Stimulated activated naive B cell treated with anti-CD40 and anti-IgM and Interleukin-4, amounts not matched to agents 10 μg/mL and 1 μg/mL and 100 μg/mL, for 72 hours (primary cell): ENCODE measurements around the gene TMEM132D.

ENCODE experiments used
- ATAC-seq, 2 donors: fragments of 150-1000 bp; cut with Tn5 transposase; replicated peaks; 2 replicates each; pipeline ENCODE4 v1.10.0; 2021; ENCODE audit warnings: moderate library complexity in 1 of 2
- DNase-seq: peaks from one replicate; pipeline ENCODE4 v3.0.0; 2021
- H3K27ac Mint-ChIP-seq: one replicate; pipeline ENCODE4 v1.8.0; 2022; ENCODE audit warnings: mild to moderate bottlenecking, mixed read lengths
- H3K27me3 Mint-ChIP-seq, 2 donors: one replicate each; pipeline ENCODE4 v1.8.0; 2022; ENCODE audit warnings: mixed read lengths in 2 of 2
- H3K36me3 Mint-ChIP-seq, 2 donors: one replicate each; pipeline ENCODE4 v1.8.0; 2022; ENCODE audit warnings: mixed read lengths in 2 of 2, mild to moderate bottlenecking in 1 of 2
- H3K4me1 Mint-ChIP-seq, 2 donors: one replicate each; pipeline ENCODE4 v1.8.0; 2022; ENCODE audit warnings: mixed read lengths in 2 of 2, mild to moderate bottlenecking in 1 of 2
- H3K4me3 Mint-ChIP-seq, 2 donors: one replicate each; pipeline ENCODE4 v1.8.0; 2022; ENCODE audit warnings: mild to moderate bottlenecking in 2 of 2, mixed read lengths in 2 of 2, moderate library complexity in 1 of 2
- H3K9me3 Mint-ChIP-seq, 2 donors: one replicate each; pipeline ENCODE4 v1.8.0; 2022; ENCODE audit warnings: mixed read lengths in 2 of 2, mild to moderate bottlenecking in 1 of 2

The TMEM132D gene

DNA sequence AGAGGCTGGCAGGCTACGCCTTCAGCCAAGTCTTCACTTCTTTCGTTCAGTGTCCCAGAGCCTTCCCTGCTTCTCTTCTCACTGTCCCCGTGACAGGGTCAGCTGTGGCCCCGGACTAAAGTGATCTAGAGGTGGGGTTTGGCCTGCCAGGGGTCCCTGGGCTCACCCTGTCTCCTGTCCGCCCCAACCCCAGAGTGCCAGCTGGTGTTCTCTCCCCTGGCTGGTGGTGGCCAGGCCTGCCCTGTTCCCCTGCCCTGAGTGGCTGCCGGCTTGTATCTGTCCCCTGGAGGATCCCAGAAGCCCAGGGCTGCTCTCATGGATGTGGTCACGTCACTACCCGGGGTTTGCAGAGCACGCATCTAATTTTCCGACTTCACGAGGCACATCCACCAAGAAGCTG is 753.1 kb downstream of the TMEM132D start:
- ATAC-seq (no peak), DNase-seq (no peak)

GRCh38 chr12:129145381-129145780 is 758.4 kb downstream of the TMEM132D start:
- no peak for DNase-seq
- no peak for ATAC-seq
- Mint-ChIP-seq H3K27ac (no peak overlapping the region), H3K27me3 (no peaks in the 10 kb centered on the region), H3K4me1 (no peaks in the 10 kb centered on the region), H3K4me3 (no peak overlapping the region), H3K9me3 (no peaks in the 10 kb centered on the region), H3K36me3 (no peaks in the 10 kb centered on the region)

More for the DNA sequence above, 753.1 kb downstream of the TMEM132D start:
- Mint-ChIP-seq H3K4me3 (no peak overlapping the region), H3K36me3 (no peaks in the 10 kb centered on the region), H3K27ac (no peak overlapping the region), H3K27me3 (peaks cover 6 to 10% of the 10 kb centered on the region in 2 donors), H3K9me3 (no peaks in the 10 kb centered on the region), H3K4me1 (no peaks in the 10 kb centered on the region)

- Mint-ChIP-seq H3K9me3 (no peaks in the 10 kb centered on the region), H3K36me3 (no peaks in the 10 kb centered on the region), H3K4me1 (no peaks in the 10 kb centered on the region), H3K27ac (no peak overlapping the region), H3K4me3 (no peak overlapping the region), H3K27me3 (peaks cover under 1 to 4% of the 10 kb centered on the region in 2 donors)
- ATAC-seq (no peak), DNase-seq (no peak)
These were observed 765.0 kb downstream of the TMEM132D start for GRCh38 chr12:129138776-129139175.

DNA sequence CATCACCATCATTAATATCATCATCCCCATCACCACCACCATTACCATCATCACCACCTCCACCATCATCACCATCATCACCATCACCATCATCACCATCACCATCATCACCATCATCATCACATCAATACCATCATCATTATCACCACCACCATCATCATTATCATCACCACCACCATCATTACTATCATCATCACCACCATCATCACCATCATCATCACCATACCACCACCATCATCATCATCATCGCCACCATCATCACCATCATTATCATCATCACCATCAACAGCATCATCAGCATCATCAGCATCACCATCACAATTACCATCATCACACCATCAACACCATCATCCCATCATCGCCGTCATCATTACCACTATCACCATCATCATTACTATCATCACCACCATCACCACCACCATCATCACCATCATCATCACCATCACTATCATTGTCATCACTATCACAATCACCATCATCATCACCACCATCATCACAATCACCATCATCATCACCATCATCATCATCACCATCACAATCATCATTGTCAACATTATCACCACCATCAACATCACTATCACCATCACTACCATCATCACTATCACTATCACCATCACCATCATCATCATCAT is 767.0 kb downstream of the TMEM132D start:
- Mint-ChIP-seq H3K4me3 (no peak overlapping the region), H3K4me1 (no peaks in the 10 kb centered on the region), H3K36me3 (no peaks in the 10 kb centered on the region), H3K9me3 (no peaks in the 10 kb centered on the region), H3K27me3 (peaks cover 4 to 6% of the 10 kb centered on the region in 2 donors), H3K27ac (no peak overlapping the region)
- DNase-seq, result no peak
- ATAC-seq, result no peak

GRCh38 chr12:129127771-129128170 is 776.1 kb downstream of the TMEM132D start:
- Mint-ChIP-seq H3K9me3 (peaks cover 7 to 8% of the 10 kb centered on the region in 2 donors), H3K4me3 (no peak overlapping the region), H3K27me3 (peaks cover 0 to 4% of the 10 kb centered on the region in 2 donors), H3K36me3 (no peaks in the 10 kb centered on the region), H3K4me1 (no peaks in the 10 kb centered on the region), H3K27ac (no peak overlapping the region)
- no peak for ATAC-seq
- DNase-seq, result no peak

DNA sequence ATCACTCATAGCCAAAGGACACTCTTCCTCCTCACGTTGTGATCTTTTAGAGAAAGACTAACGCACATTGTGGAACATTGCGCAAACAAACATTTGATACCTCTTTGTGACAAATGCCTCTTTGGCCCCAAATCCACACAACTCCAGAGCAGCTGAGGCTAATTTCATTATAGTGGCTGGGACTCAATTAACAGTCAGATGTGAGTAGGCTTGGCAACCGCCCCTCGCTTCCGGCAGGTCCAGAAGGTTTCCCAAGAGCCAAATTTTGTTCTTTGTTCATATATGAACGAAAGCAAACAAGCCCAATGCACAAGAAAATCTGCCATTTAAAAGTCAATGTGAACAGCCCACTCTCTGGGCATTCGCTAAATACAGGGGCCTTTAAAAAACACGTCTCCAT is 776.6 kb downstream of the TMEM132D start:
- H3K36me3 Mint-ChIP-seq, result no peaks in the 10 kb centered on the region
- H3K4me1 Mint-ChIP-seq, result no peaks in the 10 kb centered on the region
- H3K4me3 Mint-ChIP-seq, result no peak overlapping the region

GRCh38 chr12:129119537-129119936 is 784.3 kb downstream of the TMEM132D start:
- Mint-ChIP-seq H3K4me1 (no peaks in the 10 kb centered on the region), H3K36me3 (no peaks in the 10 kb centered on the region), H3K27ac (no peak overlapping the region), H3K27me3 (peaks cover 5 to 7% of the 10 kb centered on the region in 2 donors), H3K4me3 (no peak overlapping the region), H3K9me3 (peaks cover 0 to 2% of the 10 kb centered on the region in 2 donors)
- ATAC-seq (no peak), DNase-seq (no peak)

More for the DNA sequence above, 776.6 kb downstream of the TMEM132D start:
- H3K9me3 Mint-ChIP-seq, result peaks cover 7 to 8% of the 10 kb centered on the region in 2 donors
- no peak for DNase-seq
- no peak overlapping the region for H3K27ac Mint-ChIP-seq
- peaks cover 0 to 4% of the 10 kb centered on the region in 2 donors for H3K27me3 Mint-ChIP-seq
- ATAC-seq, result no peak

- H3K9me3 Mint-ChIP-seq, result peaks cover 0 to 6% of the 10 kb centered on the region in 2 donors
- ATAC-seq, result no peak
These were observed 788.3 kb downstream of the TMEM132D start for GRCh38 chr12:129115558-129115957.

GRCh38 chr12:129110575-129110974 is 793.2 kb downstream of the TMEM132D start:
- Mint-ChIP-seq H3K27ac (no peak overlapping the region), H3K36me3 (no peaks in the 10 kb centered on the region), H3K9me3 (peaks cover 0 to 10% of the 10 kb centered on the region in 2 donors), H3K4me3 (no peak overlapping the region), H3K4me1 (no peaks in the 10 kb centered on the region), H3K27me3 (peaks cover 0 to 5% of the 10 kb centered on the region in 2 donors)
- DNase-seq (no peak), ATAC-seq (no peak)

More at GRCh38 chr12:129115558-129115957, 788.3 kb downstream of the TMEM132D start:
- Mint-ChIP-seq H3K36me3 (no peaks in the 10 kb centered on the region), H3K4me1 (no peaks in the 10 kb centered on the region), H3K27me3 (peaks cover 5 to 9% of the 10 kb centered on the region in 2 donors), H3K27ac (no peak overlapping the region), H3K4me3 (no peak overlapping the region)
- no peak for DNase-seq

DNA sequence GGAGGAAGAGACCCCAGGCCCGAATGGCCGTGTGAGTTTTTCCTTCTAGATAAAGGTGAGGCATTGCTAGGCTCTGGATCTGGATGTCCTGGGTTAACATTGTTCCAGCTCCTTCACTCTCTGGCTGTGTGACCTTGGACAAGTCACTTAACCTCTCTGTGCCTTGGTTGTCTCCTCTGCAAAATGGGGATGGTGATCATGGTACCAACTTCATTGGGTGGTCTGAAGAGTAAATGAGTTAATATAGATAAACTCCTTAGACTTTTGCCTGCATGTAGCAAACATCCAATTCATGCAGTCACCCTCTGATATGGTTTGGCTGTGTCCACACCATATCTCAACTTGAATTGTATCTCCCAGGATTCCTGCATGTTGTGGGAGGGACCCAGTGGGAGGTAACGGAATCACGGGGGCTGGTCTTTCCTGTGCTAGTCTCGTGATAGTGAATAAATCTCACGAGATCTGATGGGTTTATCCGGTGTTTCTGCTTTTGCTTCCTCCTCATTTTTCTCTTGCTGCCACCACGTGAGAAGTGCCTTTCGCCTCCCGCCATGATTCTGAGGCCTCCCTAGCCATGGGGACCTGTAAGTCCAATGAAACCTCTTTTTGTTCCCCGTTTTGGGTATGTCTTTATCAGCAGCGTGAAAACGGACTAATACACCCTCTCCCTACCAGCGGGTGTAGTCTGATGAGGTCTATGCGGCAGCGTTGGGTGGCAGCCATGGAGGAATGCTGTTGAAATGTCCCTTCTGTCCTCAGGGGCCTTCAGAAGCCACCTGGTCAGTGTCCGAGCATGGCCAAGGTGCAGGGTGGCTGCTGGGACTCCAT is 794.4 kb downstream of the TMEM132D start:
- Mint-ChIP-seq H3K36me3 (no peaks in the 10 kb centered on the region), H3K4me3 (no peak overlapping the region), H3K27me3 (peaks cover 0 to under 1% of the 10 kb centered on the region in 2 donors), H3K9me3 (peaks cover 0 to 10% of the 10 kb centered on the region in 2 donors), H3K4me1 (no peaks in the 10 kb centered on the region), H3K27ac (no peak overlapping the region)
- ATAC-seq (no peak), DNase-seq (no peak)

DNA sequence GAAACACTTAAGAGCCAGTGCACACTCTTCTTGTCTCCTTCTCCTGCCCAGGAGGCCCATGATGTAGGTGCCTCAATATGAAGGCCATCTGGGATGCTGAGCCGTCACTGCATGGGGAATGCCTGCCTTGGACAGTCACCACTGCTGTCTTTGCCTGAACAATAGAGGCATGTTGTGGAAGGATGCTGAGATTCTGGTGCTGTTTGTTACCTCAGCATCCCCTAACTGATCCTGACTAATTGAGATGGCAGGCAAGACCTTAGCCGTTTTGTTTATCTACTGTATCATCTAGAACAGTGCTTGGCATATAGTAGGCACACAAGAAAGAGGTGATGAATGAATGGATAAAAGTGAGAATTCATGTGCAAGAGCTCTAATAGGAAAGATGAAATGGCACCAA is 797.1 kb downstream of the TMEM132D start:
- ATAC-seq (no peak), DNase-seq (no peak)
- peaks cover 0 to 12% of the 10 kb centered on the region in 2 donors for H3K9me3 Mint-ChIP-seq
- no peaks in the 10 kb centered on the region for H3K4me1 Mint-ChIP-seq
- H3K4me3 Mint-ChIP-seq, result no peak overlapping the region
- no peak overlapping the region for H3K27ac Mint-ChIP-seq
- no peaks in the 10 kb centered on the region for H3K27me3 Mint-ChIP-seq
- H3K36me3 Mint-ChIP-seq, result no peaks in the 10 kb centered on the region

DNA sequence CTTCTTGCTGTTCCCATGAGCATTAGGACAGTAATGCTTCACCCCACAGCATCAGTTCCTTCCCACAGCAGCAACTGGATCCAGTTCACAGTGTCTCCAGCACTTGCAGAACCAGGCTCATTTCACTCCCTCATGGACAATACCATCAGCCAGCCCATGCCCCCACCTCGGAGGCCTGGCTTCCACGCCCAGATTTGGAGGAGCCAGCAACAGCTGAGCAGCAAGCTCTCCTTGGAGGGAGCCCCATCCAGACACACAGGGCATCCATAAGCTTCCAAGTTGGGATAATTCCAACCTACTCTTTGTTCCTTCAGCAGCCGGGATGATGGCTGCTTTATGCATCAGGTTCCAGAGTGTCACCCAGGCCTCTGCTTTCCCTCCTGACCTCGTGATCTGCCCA is 800.6 kb downstream of the TMEM132D start:
- Mint-ChIP-seq H3K4me3 (no peak overlapping the region), H3K27me3 (no peaks in the 10 kb centered on the region), H3K27ac (no peak overlapping the region), H3K9me3 (peaks cover 0 to 11% of the 10 kb centered on the region in 2 donors), H3K36me3 (no peaks in the 10 kb centered on the region), H3K4me1 (no peaks in the 10 kb centered on the region)
- DNase-seq (no peak), ATAC-seq (no peak)

DNA sequence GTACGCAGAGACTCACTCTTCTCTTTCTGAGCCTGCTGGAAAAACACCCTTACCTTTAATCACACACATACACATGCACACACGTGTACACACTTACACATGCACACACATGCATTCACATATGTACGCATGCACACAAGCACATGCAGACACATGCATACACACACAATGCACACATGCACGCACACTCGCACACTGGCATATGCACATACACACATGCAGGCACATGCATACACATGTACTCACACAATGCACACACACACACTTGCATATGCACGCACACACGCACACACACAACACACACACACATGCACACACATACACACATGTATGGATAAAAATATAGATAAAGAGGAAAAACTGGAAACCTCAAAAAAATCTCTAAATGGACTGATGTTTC is 801.6 kb downstream of the TMEM132D start:
- Mint-ChIP-seq H3K27ac (no peak overlapping the region), H3K36me3 (no peaks in the 10 kb centered on the region), H3K4me3 (no peak overlapping the region), H3K4me1 (no peaks in the 10 kb centered on the region), H3K9me3 (peaks cover 0 to 11% of the 10 kb centered on the region in 2 donors), H3K27me3 (no peaks in the 10 kb centered on the region)
- ATAC-seq (no peak), DNase-seq (no peak)

GRCh38 chr12:129101816-129102215 is 802.0 kb downstream of the TMEM132D start:
- H3K4me1 Mint-ChIP-seq, result no peaks in the 10 kb centered on the region
- ATAC-seq, result no peak
- no peak overlapping the region for H3K27ac Mint-ChIP-seq
- no peaks in the 10 kb centered on the region for H3K36me3 Mint-ChIP-seq
- peaks cover 0 to 9% of the 10 kb centered on the region in 2 donors for H3K9me3 Mint-ChIP-seq
- H3K27me3 Mint-ChIP-seq, result no peaks in the 10 kb centered on the region
- DNase-seq, result no peak
- H3K4me3 Mint-ChIP-seq, result no peak overlapping the region

DNA sequence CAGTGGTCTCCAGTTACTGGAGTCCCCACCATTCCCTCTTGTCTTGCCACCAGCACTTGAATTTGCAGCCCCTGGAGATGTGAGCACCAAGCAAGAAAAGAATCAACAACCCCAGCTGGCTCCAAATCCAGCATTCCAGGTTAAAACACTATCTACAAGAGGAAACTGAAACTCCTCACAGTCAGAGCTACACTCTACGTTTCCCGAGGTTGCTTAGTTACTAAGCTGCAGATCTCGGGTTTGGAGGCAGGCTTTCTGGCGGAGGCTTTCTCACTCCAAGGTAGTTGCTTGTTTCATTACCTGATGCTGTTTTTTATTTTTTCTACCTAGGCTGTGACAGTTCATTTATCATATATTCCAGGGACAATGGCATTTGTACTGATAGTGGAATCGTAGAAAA is 802.4 kb downstream of the TMEM132D start:
- DNase-seq (no peak), ATAC-seq (no peak)
- Mint-ChIP-seq H3K4me1 (no peaks in the 10 kb centered on the region), H3K36me3 (no peaks in the 10 kb centered on the region), H3K9me3 (peaks cover 0 to 5% of the 10 kb centered on the region in 2 donors), H3K27me3 (no peaks in the 10 kb centered on the region), H3K4me3 (no peak overlapping the region), H3K27ac (no peak overlapping the region)
